PC-9 (cell line): ENCODE data around the gene SHTN1. TPM values are rescaled to one million over a fixed set of nuclear protein-coding genes. Genes with fewer than 3 reads are reported as not detected.

ENCODE experiments used
- BruUV-seq: library from RNA; stranded (reverse); fragments of 400-500 nt; replicated peaks from 2 replicates; lab custom pipeline; 2021; lab: Mats Ljungman, UMichigan
- CTCF ChIA-PET: fragments of 300-600 bp; sonication (Branson Sonifier 250); formaldehyde crosslinking; loops from one replicate; lab custom pipeline; 2022; ENCODE audit warnings: antibody characterized with exemption; lab: Charles Lee
- POLR2A ChIA-PET: fragments of 300-600 bp; sonication (Branson Sonifier 250); formaldehyde crosslinking; loops from one replicate; lab custom pipeline; 2022; ENCODE audit warnings: antibody characterized with exemption; ENCODE audit not compliant: unreplicated experiment; lab: Charles Lee
- DNase-seq, 2 experiments: peaks; one replicate each; pipeline versions ENCODE4 v3.0.0 to v3.0.0-alpha.2; 2015 to 2022; ENCODE audit warnings: mixed read lengths in 1 of 2
- H2AFZ ChIP-seq: fragments of 200-600 bp; sonication (generic); 2 replicates; pipeline ENCODE4 v1.8.1; 2017; ENCODE audit warnings: antibody characterized with exemption
- H3F3A ChIP-seq: fragments of 200-600 bp; sonication (generic); 2 replicates; pipeline ENCODE4 v1.8.1; 2017; ENCODE audit warnings: antibody characterized with exemption, mild to moderate bottlenecking, low read depth; ENCODE audit not compliant: insufficient read depth
- H3K27ac ChIP-seq: fragments of 200-600 bp; sonication (generic); 2 replicates; pipeline ENCODE4 v1.6.1; 2016; ENCODE audit warnings: mixed run types
- H3K27me3 ChIP-seq: fragments of 200-600 bp; sonication (generic); 2 replicates; pipeline ENCODE4 v1.6.1; 2016; ENCODE audit warnings: low read depth, mixed run types; ENCODE audit not compliant: insufficient read depth
- H3K36me3 ChIP-seq: fragments of 200-600 bp; sonication (generic); 2 replicates; pipeline ENCODE4 v1.6.1; 2016; ENCODE audit warnings: low read depth, mixed run types
- H3K4me1 ChIP-seq: fragments of 200-600 bp; sonication (generic); replicated peaks from 2 replicates; pipeline ENCODE4 v1.6.1; 2016; ENCODE audit warnings: mixed run types; ENCODE audit not compliant: insufficient read depth
- H3K4me2 ChIP-seq: fragments of 200-600 bp; sonication (generic); 2 replicates; pipeline ENCODE4 v1.6.1; 2017; ENCODE audit warnings: mixed run types
- H3K4me3 ChIP-seq: fragments of 200-600 bp; sonication (generic); 2 replicates; pipeline ENCODE4 v1.6.1; 2016; ENCODE audit warnings: mixed run types
- H3K79me2 ChIP-seq: fragments of 200-600 bp; sonication (generic); 2 replicates; pipeline ENCODE4 v1.6.1; 2017; ENCODE audit warnings: low read depth, mixed run types
- H3K9me2 ChIP-seq: fragments of 200-600 bp; sonication (generic); 2 replicates; pipeline ENCODE4 v1.8.1; 2017; ENCODE audit warnings: mild to moderate bottlenecking; ENCODE audit not compliant: insufficient read depth
- H3K9me3 ChIP-seq: fragments of 200-600 bp; sonication (generic); 2 replicates; pipeline ENCODE4 v1.8.1; 2016; ENCODE audit warnings: low read depth; ENCODE audit not compliant: insufficient read depth
- H4K20me1 ChIP-seq: fragments of 200-600 bp; sonication (generic); 2 replicates; pipeline ENCODE4 v1.8.1; 2017; ENCODE audit not compliant: insufficient read depth
- EZH2 ChIP-seq: fragments of 200-600 bp; sonication (generic); IDR thresholded peaks from 2 replicates; pipeline ENCODE4 v1.8.0; 2017; ENCODE audit warnings: antibody characterized with exemption, low read depth
- intact Hi-C: fragments of 100-400 bp; cut with micrococcal nuclease; formaldehyde crosslinking; loops from one replicate; pipeline ENCODE4 v1.10.0; 2022; ENCODE audit not compliant: unreplicated experiment
- total RNA-seq: library from RNA; stranded (reverse); gene quantifications from 2 replicates; pipeline ENCODE4 v1.2.3, GENCODE V29; 2021
- TF ChIP-seq, protein P1 (sequence below): fragments of 200-600 bp; sonication (generic); conservative IDR thresholded peaks from 2 replicates; pipeline ENCODE4 v1.6.1; 2017; ENCODE audit warnings: mixed run types, antibody characterized with exemption, mild to moderate bottlenecking, moderate library complexity

SHTN1 gene
- total RNA-seq, 1 experiment from 2014 or later, result 33.6 TPM

DNA sequence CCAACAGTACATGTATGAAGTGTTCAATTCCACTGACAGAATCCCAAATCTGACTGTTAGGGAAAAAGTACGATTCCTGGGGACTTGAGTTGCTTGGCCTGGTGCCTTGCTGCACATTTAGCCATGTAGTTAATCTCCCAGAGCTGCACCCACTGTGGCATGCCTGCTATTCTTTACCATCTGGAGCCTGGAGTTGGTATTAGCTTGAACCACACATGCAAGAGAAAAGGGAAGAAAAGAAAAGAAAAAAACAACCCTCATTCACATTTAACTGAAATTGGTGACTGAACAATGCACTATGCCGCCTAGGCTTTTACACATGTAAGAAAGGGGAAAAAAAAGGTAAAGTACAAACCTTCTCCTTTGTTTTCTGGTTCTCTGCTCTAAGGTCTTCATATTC, 26.1 kb downstream of the SHTN1 start:
- CTCF ChIA-PET, result no interaction called here
- no peak for DNase-seq
- Histone ChIP-seq H3K4me2 (no peak overlapping the region), H3K4me3 (no peak overlapping the region), H3K9me2 (no peaks in the 10 kb centered on the region), H3K79me2 (no peaks in the 10 kb centered on the region), H4K20me1 (no peaks in the 10 kb centered on the region; the same call in 1 of the 2 replicates), H3K27ac (no peak overlapping the region), H3K4me1 (peaks cover 13% of the 10 kb centered on the region), H3F3A (peaks cover 17% of the 10 kb centered on the region; the same call in 1 of the 2 replicates), H3K9me3 (no peaks in the 10 kb centered on the region), H2AFZ (no peak overlapping the region), H3K36me3 (no peaks in the 10 kb centered on the region), H3K27me3 (no peaks in the 10 kb centered on the region)
- intact Hi-C loops, result no loop called here
- BruUV-seq, result no TSS peak
- POLR2A ChIA-PET, result no interaction called here
- TF ChIP-seq EZH2, result no peak
- TF ChIP-seq, protein P1, sequence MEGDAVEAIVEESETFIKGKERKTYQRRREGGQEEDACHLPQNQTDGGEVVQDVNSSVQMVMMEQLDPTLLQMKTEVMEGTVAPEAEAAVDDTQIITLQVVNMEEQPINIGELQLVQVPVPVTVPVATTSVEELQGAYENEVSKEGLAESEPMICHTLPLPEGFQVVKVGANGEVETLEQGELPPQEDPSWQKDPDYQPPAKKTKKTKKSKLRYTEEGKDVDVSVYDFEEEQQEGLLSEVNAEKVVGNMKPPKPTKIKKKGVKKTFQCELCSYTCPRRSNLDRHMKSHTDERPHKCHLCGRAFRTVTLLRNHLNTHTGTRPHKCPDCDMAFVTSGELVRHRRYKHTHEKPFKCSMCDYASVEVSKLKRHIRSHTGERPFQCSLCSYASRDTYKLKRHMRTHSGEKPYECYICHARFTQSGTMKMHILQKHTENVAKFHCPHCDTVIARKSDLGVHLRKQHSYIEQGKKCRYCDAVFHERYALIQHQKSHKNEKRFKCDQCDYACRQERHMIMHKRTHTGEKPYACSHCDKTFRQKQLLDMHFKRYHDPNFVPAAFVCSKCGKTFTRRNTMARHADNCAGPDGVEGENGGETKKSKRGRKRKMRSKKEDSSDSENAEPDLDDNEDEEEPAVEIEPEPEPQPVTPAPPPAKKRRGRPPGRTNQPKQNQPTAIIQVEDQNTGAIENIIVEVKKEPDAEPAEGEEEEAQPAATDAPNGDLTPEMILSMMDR, result no peak

- ChIA-PET POLR2A (no interaction called here), CTCF (interaction anchor here (0.6 to 0.7 kb wide), 2 partner anchors 134 to 165 kb away, joined by 4 to 6 read pairs; no protein-coding TSS in a partner anchor)
- Histone ChIP-seq H3K9me2 (no peaks in the 10 kb centered on the region), H3K36me3 (no peaks in the 10 kb centered on the region), H3K9me3 (no peaks in the 10 kb centered on the region), H3K27me3 (no peaks in the 10 kb centered on the region), H3K4me1 (peaks cover 21% of the 10 kb centered on the region), H3F3A (peaks cover 22% of the 10 kb centered on the region; the same call in 1 of the 2 replicates), H3K79me2 (0 out of 2 replicates have a peak, but pooled peaks cover 3% of the 10 kb centered on the region), H3K27ac (peak overlapping the region; percentile 39), H4K20me1 (no peaks in the 10 kb centered on the region; the same call in 1 of the 2 replicates), H2AFZ (no peak overlapping the region), H3K4me3 (no peak overlapping the region), H3K4me2 (peak overlapping the region; percentile 60)
- BruUV-seq, result no TSS peak
- TF ChIP-seq, protein P1, result no peak
- TF ChIP-seq EZH2, result no peak
- intact Hi-C loops, result loop anchor here (1.0 kb wide), 1 partner anchor 27 kb away; no protein-coding TSS in a partner anchor
- peak; percentile 21 to 83 for DNase-seq
Measured at GRCh38 chr10:116974456-116975005, 30.5 kb downstream of the SHTN1 start.

DNA sequence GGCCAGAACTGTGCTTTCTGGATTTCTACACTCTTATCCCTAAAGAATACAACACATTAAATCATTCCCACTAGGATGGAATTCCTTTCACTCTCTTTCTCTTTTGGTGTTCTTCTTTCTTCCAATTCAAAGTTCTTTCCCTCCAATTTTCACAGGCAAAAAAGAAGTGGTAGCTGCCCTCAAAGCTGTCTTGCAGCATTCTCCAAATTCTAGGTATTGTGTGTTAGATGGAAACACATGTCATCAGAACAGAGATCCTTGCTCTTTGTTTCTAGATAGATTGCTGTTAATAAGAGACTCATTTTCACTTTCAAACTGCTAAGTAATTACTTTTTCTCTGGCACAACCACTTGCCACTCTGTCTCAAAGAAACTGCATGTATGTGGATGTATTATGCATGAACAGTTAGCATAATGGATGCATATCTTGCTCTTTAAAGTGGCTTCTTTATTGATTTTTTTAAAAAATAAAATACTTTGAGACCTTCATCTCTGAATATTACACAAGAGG, 31.0 kb downstream of the SHTN1 start:
- ChIA-PET POLR2A (no interaction called here), CTCF (interaction anchor here (0.7 kb wide), 1 partner anchor 134 kb away, joined by 6 read pairs; no protein-coding TSS in a partner anchor)
- Histone ChIP-seq H3K9me2 (no peaks in the 10 kb centered on the region), H3K27ac (peak overlapping the region; percentile 39; the same call in 1 of the 2 replicates), H4K20me1 (no peaks in the 10 kb centered on the region; the same call in 1 of the 2 replicates), H3K4me2 (peak overlapping the region; percentile 60), H2AFZ (no peak overlapping the region), H3F3A (peaks cover 22% of the 10 kb centered on the region; the same call in 1 of the 2 replicates), H3K79me2 (0 out of 2 replicates have a peak, but pooled peaks cover 3% of the 10 kb centered on the region), H3K9me3 (no peaks in the 10 kb centered on the region), H3K27me3 (no peaks in the 10 kb centered on the region), H3K36me3 (no peaks in the 10 kb centered on the region), H3K4me3 (no peak overlapping the region), H3K4me1 (peaks cover 21% of the 10 kb centered on the region)
- no peak for TF ChIP-seq EZH2
- TF ChIP-seq, protein P1, result no peak
- no TSS peak for BruUV-seq
- intact Hi-C loops, result loop anchor here (1.0 kb wide), 1 partner anchor 27 kb away; no protein-coding TSS in a partner anchor
- DNase-seq, result peak in 1 of 2 experiments; percentile 42
